NCI-H526 (cell line): ENCODE measurements around the gene OXT.
A peak's percentile ranks its signal among the peaks of the same experiment; 100 is the strongest.
"Not testable (repeated sequence)": the region's sequence is repeated elsewhere in the genome, so short reads cannot be mapped to it uniquely, and the experiment has no call there.

Experiments
- DNase-seq, 2 experiments: peaks; one replicate each; lab custom pipeline; 2025; lab: John Stamatoyannopoulos, UW

OXT gene

DNA sequence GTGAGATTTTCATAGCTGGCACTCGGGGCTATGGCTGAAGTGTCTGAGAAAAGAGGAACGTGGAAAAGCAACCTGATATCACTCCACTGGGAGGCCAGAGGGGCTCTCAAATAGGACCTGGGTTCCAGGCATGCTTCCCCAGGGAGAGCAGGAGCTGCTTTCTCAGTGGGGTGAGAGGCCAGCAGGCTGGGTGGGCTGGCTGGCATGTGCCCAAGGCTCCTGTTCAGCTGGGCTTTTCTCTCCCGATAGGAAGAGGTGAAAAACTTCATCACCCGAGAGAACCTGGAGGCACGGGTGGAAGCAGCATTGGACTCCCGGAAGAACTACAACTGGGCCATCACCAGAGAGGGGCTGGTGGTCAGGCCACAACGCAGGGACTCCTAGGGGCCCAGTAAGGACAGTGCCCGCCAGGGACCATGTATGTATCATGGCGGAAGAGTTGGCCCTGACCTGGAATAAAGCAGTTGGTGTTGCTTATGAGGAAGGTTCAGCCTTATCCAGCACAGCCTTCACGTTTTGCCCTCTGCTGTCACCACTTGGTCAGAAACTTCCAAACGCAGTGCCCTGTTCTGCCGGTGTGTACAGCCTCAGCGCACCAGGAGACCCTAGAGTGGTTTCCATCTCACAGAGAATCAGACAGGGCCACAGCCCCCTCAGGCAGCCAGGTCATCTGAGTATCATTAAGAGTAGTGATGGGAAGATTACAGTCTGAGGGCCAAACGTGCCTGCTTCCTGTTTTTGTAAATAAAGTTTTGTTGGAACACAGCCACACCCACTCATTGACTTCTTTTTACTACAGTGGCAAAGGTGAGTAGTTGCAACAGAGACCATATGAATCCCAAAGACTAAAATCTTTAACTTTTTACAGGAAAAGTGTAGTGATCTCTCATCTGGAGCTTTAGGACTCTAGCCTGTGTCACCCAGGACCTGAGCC is 23.7 kb upstream of the OXT start:
- no peak for DNase-seq

DNA sequence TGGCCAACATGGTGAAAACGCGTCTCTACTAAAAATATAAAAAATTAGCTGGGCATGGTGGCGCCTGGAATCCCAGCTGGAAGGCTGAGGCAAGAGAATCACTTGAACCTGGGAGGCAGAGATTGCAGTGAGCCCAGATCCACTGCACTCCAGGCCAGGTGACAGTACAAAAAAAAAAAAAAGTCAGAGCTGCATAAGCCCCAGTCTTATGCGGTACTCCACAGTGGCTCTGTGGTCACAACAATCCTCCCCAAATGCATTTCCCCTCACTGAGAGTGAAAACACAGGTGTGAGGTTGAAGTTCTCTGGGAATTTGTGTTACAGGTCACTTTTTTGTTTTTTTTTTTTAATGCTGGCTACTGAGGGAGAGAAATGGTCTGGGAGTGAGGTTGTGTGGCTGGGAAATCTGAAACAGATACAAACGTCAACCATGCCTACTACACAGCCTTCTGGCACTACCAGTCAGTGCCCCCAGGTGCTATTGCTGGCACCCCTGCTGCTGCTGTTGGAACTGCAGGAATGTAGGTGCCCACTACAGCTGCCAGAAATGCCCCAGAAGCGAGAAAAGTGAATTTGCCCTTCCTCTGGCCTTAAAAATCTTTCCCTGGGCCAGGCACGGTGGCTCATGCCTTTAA is 19.9 kb upstream of the OXT start:
- no peak for DNase-seq

DNA sequence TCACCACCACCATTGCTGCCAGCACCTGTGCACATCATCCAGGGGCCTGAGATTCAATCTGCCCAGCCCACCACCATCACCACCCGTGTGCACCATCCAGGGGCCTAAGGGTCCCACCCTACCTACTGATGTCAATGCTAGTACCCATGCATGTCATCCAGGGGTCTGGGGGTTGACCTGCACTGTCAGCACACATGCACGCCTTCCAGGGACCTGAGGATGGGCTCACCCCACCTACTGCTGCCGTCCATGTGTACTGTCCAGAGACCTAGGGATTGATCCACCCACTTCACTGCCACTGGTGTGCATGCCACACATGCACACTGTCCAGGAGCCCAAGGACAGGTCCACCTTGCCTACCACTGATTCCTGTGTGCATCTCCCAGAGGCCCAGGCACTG is 11.9 kb upstream of the OXT start:
- no peak for DNase-seq

DNA sequence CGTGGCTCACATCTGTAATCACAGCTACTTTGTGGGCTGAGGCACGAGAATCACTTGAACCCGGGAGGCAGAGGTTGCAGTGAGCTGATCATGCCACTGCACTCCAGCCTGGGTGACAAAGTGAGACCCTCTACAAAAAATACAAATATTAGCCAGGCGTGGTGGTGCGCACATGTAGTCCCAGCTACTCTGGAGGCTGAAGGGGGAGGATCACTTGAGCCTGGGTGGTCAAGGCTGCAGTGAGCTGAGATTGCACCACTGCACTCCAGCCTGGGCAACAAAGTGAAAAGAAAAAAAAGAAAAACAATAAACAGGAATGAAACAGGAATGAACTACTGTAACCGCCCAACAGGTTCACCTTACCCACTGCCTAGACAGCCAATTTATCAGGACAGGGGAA is 7.3 kb upstream of the OXT start:
- DNase-seq = not testable (repeated sequence)

DNA sequence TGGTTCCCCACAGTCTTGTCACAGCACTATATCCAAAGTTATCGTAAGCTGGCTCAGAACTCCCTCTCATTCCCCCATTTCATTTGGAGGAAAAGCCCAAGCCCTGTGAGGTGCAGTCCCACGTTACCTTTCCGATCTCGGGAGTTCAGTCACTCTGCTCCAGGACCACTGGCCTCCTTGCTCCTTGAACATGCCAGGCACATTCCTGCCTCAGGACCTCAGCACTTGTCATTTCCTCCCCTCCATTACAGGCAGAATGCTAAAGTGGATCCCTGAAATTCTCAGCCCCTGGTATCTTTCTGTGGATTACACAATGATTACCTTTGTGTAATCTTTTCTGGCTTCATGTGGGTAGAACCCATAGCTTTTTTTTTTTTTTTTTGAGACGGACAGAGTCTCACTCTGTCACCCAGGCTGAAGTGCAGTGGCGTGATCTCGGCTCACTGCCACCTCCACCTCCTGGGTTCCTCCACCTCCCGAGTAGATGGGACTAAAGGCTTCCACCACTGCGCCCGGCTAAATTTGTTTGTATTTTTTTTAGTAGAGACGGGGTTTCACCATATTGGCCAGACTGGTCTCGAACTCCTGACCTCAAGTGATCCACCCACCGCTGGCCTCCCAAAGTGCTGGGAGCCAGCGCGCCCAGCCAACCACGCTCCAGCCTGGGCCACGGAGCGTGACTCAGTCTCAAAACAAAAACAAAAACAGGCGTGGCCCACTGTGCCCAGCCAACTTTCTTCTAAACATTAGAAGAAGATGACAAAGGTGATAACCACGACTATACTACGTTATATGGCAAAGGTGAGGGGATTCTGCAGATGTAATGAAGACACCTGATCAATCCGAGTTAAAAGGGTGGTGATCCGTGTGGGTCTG is 4.0 kb upstream of the OXT start:
- no peak for DNase-seq

DNA sequence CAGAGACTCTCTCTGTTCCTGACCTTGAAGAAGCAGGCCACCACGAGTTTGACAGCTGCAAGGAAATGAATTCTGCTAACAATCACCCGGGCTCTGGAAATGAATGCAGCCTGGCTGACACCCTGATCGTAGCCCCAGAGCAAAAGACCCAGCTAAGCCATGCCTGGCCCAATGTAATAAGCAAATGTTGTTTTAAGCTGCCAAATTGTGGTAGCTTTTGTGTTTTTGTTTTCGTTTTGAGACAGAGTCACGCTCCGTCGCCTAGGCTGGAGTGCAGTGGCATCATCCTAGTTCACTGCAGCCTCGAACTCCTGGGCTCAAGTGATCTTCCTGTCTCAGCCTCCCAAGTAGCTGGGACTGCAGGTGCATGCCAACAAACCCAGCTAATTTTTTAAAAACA is 3.3 kb upstream of the OXT start:
- no peak for DNase-seq

DNA sequence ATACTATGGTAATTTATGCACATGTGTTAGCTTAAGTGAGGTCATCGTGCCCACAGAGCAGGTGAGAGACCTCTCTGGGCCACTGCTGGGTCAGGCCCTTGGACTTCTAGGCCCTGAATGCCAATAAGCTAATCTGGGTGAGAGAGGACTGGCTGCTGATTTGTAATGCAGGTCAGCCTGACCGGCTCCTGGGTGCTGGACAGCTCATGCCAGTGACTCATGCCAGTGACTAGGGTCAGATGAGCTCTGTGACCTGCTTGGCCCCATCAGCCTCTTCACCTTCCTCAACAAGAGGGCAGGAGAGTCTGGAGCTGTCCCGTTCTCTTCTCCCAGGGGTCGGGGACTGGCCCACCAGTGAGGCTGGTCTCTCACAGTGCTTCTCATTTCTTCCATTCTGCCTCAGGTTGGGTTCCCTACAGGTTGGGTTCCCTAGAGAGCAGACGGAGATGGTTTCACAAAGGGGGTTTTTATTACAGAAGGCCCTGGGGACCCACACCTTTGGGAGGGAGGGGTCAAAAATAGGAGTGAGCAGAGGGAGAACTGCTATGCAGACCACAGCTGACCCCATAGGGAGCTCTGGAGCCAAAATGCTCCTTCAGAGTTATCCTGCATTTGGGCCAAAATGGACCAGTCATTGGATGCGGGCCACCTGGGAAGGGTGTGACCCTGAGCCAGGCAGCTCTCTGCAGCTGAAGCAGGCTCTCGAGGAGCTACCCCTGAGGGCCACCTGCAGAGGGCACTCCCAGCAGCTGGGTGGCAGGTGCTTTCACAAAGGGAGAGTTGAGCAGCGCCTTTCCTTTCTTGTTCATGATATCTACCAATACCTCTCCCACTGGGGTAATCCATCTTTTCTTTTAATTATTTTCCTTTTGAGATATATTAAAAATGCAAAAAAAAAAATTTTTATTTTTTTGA is 2.2 kb upstream of the OXT start:
- DNase-seq = peak in 1 of 2 experiments; percentile 58

DNA sequence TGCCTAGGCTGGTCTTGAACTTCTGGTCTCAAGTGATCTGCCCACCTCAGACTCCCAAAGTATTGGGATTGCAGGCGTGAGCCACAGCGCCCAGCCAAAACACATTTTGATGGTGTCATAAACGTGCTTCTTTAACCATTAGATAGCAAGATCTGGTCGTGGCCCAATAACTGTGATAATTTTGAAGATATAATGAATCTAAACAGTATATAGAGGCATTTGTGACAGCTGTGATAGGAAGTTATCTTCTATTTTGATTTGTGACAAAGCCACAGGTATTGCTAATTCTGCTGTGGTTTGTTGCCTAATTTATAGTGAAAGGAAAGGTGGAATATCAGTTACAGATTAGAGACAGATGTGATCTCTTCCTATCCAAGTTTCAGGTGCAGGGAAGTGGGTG is 695 bp upstream of the OXT start:
- no peak for DNase-seq

DNA sequence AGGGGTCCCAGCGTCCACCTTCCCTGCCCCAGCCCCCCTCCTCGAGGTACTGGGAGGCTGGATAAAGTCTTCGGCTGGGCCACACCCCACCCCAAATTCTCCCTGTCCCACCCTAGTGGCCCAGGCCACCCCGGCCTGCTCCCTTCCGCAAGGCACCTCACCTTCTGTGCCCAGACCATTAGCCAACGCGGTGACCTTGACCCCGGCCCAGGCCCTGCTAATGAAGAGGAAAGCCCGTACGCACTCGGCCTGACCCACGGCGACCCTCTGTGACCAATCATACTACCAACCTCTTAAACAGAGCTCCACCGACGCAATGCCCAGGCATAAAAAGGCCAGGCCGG is 182 bp upstream of the OXT start:
- DNase-seq = no peak

DNA sequence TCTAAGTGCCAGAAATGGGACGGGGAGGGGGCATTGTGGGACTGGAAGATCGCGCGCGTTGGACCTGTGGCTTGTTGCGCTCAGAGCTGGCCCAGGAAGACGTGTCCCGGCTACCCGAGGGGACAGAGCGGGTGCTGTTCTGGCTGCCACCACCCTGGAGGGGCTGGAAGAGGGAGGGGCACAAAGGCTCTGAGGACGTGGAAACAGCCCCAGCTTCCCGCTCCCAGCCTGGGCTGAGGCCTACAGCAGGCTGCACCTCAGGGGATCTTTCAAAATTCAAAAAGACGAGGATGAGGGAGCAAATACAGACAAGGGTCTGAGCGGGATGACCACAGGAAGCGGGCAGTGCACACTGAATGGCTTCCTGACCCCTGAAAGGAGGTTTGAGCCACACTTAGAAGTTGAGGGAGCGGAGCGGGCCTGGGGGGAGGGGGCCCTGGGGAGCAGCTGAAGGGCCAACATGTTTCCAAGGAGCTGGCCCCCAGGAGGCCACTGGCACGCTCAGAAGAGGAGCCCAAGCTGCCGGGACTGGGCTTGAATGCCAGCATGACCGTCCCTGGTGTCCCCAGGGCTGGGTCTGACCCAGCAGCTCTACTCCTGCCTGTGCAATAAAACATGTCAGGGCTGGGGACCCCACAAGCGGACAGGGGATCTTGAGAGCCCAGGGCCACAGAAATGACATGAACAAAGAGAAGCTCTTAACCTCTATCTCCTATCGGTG is 1.3 kb downstream of the OXT start:
- no peak for DNase-seq

DNA sequence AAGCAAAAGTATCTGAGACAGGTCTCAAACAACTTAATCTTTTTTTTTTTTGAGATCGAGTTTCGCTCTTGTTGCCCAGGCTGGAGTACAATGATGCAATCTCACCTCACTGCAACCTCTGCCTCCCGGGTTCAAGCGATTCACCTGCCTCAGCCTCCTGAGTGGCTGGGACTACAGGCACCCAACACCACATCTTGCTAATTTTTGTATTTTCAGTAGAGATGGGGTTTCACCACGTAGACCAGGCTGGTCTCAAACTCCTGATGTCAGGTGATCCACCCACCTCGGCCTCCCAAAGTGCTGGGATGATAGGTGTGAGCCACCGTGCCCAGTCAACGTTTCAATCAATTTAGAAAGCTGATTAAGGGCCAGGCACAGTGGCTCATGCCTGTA is 1.8 kb downstream of the OXT start:
- DNase-seq = not testable (repeated sequence)

DNA sequence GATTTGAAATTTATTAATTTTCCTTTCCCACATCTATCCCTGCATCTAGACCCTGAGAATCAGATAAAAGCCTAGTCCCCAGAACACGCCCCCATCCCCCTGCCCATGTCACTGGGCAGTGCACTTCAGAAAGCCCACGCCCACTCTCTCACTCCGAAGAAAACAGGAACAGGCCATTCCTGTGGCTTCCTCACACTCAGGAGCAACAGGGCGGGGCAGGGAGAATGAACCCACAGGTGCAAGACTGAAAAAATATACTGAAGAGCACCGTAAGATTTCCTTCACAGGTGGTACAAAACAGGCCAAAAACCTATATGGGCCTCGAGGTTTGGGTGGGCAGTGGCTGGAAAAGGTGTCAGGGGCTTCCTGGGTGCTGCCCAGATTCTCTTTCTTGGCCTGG is 3.4 kb downstream of the OXT start:
- DNase-seq = no peak

DNA sequence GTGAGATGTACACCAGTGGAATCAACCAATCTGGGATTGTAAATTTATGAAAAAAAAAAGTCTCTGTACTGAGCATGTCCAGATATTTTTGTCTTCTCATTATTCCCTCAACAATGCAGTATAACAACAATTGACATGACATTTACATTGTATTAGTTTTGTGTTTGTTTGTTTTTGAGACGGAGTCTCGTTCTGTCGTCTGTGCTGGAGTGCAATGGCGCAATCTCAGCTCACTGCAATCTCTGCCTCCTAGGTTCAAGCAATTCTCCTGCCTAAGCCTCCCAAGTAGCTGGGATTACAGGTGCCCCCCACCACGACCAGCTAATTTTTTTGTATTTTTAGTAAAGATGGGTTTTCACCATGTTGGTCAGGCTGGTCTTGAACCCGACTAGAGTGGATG is 3.9 kb downstream of the OXT start:
- not testable (repeated sequence) for DNase-seq

DNA sequence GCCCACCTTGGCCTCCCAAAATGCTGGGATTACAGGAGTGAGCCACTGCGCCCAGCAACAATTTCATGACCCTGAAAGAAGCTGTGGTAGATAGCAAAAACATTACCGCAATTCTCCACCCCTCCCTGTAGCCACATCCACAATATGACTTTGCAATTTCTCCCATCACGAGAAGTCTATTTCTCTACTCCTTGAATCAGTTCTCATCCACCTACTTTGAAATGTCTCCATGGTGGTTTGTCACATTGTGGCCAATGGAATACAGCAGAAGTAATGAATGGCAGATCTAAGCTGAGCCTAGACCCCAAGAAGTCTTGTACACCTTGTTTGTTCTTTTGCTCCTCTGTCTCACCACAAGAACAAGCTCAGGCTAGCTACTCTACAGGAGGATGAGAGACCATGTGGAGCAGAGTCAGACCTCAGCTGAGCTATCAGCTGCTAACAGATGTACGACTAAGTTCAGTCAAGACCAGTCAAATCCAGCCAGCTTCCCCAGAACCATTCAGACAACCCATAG is 6.3 kb downstream of the OXT start:
- DNase-seq = no peak

DNA sequence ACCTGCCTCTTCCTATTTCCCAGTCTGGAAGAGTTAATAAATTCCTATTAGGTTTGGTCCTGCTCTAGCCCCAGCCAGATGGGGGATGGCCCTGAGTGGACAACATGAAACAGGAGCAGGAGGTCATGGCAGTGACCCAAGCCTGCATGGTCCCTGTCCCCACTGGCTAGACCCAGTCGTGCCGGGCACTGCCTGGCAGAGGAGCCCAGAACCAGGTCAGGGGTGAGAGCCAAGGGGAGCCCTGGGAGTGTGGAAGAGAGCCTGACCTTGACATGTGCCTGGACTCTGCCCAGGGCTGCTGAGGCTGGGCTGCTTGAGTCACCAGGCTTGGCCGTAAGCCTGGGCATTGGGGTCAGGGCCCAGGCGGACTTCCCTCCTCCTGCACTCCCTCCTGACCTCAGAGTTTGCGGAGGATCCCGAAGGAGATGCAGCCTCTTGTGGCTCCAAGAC is 9.5 kb downstream of the OXT start:
- no peak for DNase-seq

DNA sequence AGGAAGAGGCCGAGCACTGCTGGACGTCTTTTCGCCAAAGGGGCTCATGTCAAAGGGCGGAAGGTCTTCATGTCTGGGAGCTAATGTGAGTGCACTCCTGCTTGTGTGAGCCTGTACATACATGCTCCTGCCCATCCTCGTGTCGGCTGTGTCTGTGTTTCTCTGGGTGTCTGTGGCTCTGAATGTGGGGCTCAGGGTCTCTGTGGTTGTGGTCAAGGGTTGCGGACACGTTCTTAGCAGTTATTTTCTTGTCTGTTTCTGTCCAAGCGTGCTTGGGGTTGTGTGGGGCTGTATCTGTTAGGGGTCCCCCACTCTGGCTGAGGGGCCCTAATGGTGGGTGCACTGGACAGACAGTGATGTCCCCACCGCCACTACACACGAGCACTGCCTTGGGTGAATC is 10.2 kb downstream of the OXT start:
- no peak for DNase-seq

DNA sequence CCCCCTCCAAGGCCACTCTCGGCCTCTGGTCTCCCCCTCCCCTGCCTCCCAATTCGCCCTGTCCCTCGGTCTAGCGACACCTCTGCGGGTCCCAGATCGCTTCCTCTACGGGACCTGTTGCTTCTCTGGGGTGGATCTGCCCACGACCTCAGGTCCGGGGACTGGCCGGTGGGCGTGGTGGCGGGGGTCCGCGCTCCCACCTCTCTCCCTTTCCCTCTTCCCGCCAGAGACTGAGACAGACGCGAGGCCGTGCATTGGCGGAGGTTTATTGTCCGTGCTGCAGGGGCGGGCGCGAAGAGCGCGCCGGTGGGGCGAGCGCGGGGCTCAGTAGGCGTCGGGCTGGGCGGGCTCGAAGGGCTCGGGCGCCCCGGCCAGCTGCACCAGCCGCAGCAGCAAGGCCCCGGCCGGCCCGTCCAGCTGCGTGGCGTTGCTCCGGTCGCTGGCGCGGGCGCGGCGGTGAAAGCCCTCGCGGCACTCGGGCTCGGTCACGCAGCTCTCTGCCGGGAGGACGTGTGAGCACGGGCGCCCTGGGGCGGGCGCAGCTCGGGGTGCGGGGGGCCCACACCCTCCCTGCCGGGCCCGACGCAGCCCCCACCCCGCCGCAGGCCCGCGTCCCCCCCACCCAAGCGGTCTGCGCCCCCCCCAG is 11.0 kb downstream of the OXT start:
- peak in 1 of 2 experiments; percentile 43 for DNase-seq

DNA sequence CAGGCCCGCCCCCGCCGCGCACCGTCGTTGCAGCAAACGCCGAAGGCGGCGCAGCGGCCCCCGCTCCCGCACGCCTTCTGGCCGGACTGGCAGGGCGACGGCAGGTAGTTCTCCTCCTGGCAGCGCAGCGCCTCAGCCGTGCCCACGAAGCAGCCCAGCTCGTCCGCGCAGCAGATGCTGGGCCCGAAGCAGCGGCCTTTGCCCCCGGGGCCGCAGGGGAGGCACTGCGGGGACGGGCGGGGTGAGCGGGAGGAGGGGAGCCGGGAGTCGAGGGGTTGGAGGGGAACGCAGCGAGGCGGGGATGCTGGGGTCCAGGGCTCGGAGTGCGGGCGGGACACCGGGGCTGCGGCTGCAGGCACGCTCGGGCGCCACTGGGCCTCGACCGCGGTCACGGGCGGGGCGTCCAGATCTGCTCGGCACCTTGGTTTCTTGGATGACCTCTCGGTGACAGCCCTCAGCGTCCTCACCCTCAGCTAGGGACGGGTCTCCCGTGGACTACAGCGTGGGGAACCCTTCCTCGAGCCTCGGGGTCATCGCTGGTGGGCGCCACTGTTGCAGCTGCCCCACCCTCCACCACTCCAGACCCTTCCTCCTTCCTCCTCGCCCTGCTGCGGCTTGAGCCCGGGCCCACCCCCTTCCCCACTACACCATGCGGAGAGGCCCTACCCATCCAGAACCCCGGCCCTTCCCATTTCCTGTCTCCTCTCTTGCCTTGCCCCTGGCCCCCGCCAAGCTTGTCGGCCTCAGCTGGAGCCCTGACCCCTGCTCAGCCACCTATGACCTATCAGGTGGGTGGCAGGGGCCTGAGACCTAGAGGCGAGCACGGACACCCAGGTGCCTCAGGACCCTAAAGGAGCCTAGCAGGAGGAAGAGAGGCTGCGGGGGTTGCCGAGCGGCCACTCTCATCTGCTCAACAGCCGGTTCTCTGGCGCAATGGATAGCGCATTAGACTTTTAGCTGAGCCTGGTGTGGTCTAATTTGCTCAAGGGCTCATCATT is 11.8 kb downstream of the OXT start:
- peak in 1 of 2 experiments; percentile 35 for DNase-seq
